NCI-H774 (cell line): ENCODE results near the gene GDAP2.
"Not testable (repeated sequence)": the region's sequence is repeated elsewhere in the genome, so short reads cannot be mapped to it uniquely, and the experiment has no call there.

Experiments
- DNase-seq: peaks from one replicate; lab custom pipeline; 2025; lab: John Stamatoyannopoulos, UW

Gene GDAP2

DNA sequence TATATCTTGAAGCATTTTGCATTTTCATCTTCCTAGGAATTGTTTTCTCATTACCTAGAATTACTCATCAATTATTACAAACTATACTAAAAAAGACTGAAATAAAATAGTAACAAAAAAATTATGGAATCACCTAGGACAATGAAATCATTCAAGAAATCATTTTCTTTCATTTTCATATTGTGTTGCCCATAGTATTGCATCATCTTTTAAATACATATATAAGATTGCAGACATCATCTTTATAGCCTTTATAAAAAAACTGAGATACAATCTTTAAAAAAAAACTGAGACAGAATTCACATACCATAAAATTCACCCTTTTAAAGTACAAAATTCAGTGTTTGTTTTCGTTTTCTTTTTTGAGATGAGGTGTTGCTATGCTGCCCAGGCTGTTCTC is 29.6 kb downstream of the GDAP2 start:
- no peak for DNase-seq

DNA sequence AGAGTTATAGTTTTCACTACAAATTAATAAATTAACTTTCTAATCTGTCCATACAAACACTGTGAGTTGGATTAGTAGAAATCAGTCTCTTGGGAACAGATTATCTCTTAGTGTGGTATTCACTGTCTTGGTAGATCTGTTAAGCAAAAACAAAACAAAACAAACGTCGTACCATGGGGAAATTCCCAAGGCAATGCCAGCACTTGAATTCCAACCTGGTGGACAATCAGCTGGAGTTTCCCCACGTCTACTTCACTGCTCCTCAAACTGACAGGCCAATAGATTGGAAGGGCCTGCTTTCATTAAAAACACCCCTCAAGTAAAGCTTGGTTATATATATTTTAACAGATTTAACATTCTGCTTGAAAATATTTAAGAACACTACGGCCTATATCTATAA is 31.9 kb downstream of the GDAP2 start:
- no peak for DNase-seq

DNA sequence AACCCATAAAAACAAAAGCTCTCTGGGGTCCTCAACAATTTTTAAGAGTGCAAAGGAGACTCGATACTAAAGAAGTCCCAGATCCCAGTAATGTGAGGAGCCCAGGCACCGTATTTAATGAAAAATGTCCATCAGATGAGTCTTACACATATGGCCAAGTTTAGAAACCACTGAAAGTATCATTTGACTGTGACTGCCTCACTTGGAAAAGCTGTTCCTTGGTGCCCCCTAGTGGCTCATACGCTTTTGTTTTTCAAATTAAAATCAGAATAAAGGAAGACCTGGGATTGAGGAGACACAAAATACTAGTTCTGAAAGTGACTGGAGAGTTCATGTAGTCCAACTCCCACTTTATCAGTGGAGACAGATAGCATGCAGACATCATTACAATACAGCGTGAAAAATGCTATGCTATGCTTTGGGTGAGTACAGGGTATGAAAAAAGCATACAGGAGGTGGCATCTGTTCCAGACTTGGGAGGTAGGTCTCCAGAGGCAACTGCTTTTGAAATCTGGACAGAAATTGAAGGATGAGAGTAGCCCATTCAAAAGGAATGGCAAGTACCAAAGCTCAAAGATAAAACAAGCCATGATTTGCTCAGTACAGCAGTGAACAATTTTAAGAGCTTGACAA is 33.8 kb downstream of the GDAP2 start:
- peak; percentile 1 for DNase-seq

DNA sequence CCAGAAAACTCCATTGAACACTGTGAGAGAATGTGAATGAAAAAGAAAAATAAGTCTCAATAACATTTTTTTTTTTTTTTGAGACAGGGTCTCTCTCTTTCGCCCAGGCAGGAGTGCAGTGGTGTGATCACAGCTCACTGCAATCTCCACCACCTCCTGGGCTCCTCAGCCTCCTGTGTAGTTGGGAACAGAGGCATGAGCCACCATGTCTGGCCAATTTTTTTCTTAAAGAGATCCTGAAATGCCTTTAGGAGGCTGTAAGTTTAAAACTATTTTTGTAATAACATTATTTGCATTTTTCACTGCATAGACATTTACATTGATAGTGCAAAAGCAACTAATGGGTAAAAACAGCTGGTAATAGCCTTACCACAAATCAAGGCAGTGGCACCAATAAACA is 35.3 kb downstream of the GDAP2 start:
- DNase-seq = no peak

DNA sequence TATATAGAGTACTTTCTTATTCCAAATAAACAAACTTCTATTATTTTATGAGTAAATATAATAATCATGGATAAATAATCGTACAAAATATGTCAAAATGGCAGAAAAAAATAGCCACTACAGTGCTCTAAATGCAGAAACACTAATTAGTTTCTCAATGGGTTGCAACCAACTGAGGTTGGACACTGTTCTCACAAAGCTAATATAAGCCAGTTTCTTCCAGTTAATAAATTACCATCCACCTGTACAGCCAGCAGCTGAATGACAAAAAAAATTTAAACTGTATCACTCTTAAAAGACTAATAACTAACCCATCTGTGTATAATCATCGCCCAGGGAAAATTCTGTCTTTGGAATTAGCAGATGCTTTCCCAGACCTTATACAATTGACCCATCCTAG is 36.9 kb downstream of the GDAP2 start:
- DNase-seq = no peak

DNA sequence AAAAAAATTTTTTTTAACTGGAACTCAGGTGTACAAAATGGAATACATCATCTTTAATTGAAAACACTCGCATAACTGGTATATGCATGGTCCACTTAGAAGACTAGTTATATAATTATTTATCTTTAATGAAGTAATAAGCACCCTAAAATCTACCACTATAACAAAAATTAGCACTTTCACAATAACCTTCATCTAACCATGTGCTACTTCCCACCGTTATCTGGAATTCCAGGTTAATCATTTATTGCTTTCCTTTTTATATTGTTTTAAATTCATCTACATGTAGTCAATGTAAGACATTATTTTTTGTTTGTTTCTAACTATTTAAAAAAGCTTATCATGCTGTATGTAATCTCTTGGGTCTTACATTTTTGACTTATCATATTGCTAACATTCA is 39.0 kb downstream of the GDAP2 start:
- no peak for DNase-seq

DNA sequence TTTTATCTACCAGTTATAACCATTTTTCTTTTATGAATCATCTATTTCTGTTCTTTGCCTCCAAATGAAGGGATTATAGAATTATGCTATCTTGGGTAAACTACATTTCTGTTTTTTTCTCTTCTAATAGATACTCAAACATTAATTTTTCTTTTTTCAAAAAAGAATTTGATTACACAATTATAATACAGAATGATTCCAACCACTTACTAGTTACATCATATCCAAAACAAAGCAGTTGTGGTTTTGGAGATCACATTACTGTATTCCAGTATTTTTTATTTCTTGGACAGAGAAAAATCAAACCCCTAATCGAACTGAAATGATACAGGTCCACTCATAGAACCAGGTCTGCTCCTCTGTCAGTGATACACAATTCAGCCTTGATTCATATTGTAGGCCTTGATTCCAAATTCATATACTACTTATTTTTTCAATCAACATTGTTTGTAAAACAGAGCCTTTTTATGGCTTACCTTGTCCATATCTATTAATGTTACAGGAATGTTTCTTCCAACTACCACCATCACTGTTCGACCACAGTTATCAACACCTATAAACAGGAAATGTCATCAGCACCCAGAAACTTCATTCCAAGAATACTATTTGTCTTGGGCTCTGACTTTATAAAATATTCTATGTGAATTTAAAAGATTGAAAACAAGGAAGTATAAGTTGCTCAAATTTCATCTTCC is 43.2 kb downstream of the GDAP2 start:
- no peak for DNase-seq

DNA sequence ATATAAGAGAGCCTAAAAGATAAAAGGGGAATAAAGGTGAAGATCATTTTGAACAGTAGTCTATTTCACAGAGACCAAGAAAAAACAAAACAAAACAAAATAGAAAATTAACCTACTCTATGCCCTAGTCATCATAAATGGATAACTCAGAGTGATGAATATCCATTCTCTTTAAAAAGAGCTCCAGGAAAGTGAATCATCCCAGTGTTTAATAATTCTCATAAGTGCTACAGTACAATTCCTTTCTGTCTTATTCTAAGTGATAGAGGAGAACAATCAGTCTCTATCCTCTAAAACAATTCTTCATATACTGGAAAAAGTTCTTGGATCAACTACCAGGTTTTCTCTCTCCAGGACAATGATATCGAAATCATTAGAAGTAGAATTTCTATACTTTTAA is 45.8 kb downstream of the GDAP2 start:
- DNase-seq = no peak

DNA sequence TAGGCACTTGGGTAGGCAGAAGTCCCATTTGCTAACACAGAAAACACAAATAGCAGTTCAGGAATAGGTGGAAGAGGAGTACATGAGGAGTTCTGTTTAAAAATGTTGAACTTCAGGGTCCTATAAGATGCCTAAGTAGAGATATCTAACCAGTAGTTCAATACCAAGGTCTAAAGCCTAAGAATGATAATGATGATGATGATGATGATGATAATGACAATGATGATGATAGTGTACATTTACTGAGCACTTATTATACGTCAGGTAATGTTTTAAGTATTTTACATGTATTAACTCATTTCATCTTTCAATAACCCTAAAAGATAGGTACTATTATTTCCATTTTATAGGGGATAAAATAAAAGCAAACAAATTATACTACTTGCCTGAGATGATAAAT is 50.1 kb downstream of the GDAP2 start:
- DNase-seq = no peak

DNA sequence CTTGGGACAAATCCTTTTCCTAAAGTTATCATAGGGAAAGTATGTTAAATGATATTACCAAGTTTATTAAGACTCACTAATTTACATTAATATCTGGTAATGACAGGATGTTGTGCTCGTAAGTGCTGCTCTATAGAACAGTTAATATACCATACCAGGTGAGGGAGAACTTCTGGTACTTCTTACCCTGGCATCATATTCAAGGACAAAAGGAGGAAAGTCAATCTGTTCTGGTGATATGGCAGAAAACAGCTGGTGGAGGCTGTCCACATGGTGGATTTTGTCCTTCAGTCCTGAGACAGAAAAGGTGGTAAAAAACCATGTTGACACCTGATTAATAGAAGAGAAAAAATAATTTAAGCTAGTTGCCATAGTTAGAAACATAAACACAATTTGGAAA is 51.6 kb downstream of the GDAP2 start:
- DNase-seq = no peak

DNA sequence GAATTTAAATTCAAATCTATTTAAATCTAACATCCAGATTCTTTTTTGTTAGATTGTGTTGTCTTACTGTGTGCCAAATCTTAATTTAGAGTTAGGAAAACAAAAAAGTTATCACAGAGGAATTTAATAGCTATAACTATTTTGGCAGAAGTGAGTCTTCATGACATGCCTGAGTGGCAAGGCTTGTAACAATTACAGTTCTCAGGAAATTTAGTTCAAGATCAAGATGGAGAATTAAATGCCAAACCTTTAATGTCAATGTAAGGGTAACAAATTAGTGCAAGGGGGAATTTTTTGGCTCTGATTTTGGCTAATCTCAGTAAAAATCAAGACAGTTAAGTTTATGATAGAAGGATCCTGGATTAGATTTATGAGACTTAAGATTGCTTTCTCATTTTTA is 58.4 kb downstream of the GDAP2 start:
- no peak for DNase-seq

DNA sequence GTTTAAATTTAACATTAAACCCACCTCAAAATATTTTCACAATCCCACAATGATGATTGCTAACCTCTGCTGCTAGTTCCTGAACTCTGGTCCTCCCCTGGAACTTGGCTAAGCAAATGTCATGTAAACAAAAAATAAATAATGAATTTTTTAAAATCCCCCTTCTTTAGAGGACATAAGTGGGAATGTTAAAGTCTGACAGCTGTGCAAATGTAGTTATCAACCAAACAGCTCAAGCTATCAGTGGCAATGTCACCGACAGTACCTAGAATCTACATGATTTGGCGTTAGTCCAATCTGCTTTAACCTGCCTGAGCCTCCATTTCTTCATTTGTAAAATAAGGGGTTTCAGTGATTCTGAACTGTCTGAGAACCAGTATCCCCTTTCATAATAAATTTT is 67.7 kb downstream of the GDAP2 start:
- no peak for DNase-seq

DNA sequence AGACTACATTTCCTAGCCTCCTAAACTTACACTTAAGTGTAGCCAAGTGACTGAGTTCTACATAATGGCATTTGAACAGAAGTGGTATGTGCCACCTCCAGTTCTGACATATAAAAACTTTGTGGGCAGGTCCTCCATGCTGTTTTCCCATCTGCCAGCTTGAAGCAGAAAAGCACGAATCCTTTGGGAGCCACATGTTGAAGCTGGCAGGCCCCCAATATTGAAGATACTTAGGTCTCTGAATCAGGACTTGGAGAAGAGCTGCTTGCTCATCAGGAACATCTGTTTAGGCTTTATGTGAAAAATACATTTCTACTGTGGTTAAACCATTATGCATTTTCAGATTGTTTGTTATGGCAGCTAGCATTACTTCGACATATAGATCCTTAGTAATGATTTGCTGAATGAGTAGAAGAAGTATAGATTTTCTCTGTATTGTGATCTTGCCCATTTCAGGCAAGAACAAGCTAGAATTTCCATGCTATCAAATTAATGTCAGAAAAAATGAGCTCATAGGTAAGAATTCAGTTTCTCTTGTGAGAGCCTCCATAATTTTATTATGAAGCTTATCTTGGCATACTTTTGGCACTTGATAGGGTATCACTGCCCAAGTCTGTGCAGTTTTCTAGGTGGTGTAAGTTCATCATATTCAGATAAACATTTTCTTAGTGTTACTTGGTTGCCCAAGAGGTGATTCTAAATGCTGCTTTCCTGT is 68.4 kb downstream of the GDAP2 start:
- no peak for DNase-seq

DNA sequence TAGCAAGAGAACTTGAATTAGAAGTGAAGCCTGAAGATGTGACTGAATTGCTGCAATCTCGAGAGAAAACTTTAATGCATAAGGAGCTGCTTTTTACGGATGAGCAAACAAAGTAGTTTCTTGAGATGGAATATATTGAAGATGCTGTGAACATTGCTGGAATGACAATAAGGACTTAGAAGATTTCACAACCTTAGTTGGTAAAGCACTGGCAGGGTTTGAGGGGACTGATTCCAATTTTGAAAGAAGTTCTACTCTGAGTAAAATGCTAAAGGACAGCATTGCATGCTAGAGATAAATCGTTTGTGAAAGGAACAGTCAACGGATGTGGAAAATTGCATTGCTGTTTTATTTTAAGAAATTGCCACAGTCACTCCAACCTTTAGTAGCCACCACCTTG is 69.5 kb downstream of the GDAP2 start:
- no peak for DNase-seq

DNA sequence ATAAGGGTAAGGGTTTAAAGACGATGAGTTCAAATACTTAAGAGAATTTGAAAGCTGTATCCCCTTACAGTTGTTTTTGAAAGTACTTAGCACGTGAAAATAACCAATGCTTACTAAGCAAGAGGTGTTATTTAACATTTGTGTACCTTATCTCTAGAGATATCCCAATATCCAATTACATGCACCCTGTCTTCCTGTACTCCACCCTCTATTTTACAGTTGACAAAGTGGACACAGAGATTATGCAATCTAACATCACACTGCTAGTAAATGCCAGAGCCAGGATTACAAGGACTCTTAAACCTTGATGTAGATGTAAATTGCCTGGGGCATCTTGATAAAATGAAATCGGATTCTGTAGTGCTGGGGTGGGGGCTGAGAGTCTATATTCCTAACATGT is 72.0 kb downstream of the GDAP2 start:
- no peak for DNase-seq

DNA sequence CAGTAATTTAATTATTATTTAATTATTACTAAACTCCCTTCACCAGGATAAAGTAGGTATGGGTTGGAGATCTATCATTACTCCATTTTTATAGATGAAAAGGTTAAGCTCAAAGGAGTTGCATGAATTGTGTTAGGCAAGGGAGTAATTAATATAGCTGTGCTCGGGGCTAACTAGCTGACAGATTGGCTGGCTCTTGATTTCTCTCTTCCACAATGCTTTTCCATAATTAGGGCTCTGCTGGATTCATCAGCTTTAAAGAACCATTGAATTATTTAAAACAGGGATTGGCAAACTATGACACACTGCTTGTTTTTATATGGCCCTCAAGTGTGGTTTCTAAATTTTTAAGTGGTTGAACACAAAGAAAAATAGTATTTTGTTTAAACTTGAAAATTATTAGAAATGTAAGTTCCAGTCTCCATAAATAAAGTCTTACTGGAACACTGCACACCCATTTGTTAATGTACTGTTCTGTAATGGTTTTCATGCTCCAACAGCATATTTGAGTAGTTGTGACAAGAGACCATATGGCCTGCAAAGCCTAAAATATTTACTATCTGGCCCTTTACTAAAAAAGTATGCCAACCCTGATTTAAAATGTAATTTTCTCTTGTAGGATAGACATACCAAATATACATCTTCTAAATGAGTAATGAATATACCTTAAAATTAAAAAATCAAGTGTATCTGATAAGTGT is 76.4 kb downstream of the GDAP2 start:
- no peak for DNase-seq

DNA sequence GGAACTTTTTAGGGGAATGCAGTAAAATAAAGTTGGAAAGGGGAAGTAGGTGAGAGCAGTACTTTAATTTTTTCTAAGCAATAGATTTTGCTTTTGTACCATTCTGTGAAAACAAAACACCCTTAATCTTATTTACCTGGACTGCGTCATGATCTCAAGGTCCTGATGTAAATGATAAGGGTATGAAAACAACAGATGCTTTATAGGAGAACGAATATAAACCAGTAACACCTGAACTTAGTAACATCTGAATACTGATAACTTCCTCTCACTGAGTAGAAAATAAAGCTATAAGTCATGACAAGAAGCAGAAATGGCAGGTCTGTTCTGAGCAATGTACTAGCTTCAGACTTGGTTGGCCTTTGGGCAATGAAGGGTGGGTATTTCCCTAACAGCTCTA is 77.7 kb downstream of the GDAP2 start:
- no peak for DNase-seq

DNA sequence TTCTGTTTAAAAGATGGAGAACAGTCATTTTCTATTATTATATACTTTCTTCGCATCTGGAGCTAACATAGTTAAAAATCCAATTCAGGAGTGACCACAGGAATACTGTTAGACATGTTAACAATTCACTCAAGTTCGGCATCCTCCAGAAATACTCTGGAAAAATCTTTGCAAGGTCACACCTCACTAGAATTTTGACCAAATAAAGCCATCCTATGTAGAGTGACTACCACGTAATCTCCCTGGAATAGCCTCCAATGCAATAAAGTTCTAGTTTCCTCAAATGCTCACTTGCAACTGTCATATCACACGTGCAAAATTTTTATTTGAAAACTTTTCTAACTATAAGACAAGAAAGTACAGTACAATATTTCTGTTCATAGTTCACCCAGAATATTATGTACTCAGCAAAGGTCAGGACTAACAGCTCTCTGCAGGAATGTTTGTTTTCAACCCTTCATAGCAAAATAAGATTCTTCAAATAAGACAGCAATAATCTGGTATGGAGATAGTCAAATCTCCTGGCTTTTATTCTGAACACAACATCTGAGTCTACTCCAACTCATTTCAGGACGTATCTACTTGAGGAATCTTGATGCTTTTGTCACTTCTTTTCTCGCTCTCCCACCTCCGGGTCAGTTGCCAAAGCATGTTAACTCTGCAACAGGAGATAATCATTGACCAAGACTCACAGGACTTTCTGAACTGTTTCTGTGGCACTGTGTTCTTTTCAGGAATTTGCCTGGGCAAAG is 82.6 kb downstream of the GDAP2 start:
- no peak for DNase-seq

DNA sequence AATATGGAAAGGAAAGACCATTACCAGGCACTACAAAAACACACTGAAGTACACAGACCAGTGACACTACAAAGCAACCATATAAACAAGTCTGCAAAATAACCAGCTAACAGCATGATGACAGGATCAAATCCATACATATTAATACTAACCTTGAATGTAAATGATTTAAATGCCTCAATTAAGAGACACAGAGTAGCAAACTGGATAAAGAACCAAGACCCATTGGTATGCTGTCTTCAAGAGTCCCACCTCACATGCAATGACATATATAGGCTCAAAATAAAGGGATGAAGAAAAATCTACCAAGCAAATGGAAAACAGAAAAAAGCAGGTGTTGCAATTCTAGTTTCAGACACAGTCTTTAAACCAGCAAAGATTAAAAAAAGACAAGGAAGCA is 84.9 kb downstream of the GDAP2 start:
- not testable (repeated sequence) for DNase-seq

DNA sequence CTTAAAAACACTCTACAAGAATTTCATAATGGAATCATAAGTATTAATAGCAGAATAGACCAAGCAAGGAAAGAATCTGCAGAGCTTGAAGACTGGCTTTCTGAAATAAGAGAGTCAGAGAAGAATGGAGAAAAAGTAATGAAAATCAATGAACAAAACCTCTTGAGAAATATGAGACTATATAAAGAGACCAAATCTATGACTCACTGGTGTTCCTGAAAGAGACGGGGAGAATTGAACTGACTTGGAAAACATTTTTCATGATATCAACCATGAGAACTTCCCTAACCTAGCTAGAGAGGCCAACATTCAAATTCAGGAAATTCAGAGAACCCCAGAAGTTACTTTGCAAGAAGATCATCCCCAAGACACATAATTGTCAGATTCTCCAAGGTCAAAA is 85.6 kb downstream of the GDAP2 start:
- no peak for DNase-seq

DNA sequence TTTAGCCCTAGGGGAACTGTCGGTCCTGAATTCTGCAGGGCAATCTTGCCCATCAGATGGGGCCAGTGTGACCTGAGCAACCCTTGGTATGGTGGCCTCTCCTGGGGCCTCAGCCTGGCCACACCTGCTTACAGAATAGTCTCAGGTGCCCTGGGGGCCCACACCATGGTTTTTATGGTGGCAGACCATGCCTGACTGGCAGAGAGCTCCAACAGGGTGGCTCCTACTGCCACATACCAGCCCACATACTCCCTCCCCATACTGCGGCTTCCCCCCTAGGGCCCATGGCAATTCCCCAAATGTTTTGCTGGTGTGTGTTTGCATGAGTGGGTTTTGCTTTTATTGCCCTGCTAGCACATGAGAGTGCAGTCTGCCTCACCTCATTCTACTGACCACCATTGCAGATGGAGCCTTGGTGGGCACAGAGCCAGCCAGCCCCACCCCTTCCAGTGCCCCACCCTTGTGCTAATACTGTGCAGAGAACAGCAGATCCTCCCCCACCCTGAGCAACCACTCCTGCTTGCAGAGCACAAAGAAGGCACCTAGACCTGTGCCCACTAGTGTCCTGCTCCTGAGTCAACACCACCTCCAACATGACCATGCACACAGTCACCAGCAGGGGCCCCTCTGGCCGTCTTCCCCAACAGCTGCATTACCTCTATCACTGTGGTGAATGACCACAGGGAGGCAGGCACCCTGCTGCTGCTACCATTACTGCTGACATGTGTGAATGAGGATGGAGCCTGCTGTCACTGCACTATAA is 86.8 kb downstream of the GDAP2 start:
- no peak for DNase-seq
